Activated CD8-positive, alpha-beta memory T cell treated with anti-CD3 and anti-CD28 coated beads, Interleukin-2, amount 50 U/mL, for 24 hours (primary cell): ENCODE measurements around the gene KHSRP.

Experiments used
- DNase-seq: peaks from one replicate; pipeline ENCODE4 v3.0.0-alpha.2; 2020; ENCODE audit errors: extremely low read depth

The KHSRP gene, protein sequence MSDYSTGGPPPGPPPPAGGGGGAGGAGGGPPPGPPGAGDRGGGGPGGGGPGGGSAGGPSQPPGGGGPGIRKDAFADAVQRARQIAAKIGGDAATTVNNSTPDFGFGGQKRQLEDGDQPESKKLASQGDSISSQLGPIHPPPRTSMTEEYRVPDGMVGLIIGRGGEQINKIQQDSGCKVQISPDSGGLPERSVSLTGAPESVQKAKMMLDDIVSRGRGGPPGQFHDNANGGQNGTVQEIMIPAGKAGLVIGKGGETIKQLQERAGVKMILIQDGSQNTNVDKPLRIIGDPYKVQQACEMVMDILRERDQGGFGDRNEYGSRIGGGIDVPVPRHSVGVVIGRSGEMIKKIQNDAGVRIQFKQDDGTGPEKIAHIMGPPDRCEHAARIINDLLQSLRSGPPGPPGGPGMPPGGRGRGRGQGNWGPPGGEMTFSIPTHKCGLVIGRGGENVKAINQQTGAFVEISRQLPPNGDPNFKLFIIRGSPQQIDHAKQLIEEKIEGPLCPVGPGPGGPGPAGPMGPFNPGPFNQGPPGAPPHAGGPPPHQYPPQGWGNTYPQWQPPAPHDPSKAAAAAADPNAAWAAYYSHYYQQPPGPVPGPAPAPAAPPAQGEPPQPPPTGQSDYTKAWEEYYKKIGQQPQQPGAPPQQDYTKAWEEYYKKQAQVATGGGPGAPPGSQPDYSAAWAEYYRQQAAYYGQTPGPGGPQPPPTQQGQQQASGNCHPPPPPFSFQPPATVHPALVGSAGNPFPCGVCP

GRCh38 chr19:6424195-6424938 lies at the start of gene KHSRP:
KHSRP (minus strand) TSS chr19:6424811; CDS start chr19:6424701, 110 bp downstream.
- no peak for DNase-seq

- no peak for DNase-seq
Measured at GRCh38 chr19:6473647-6474046, 49.0 kb upstream of the KHSRP start.

DNA sequence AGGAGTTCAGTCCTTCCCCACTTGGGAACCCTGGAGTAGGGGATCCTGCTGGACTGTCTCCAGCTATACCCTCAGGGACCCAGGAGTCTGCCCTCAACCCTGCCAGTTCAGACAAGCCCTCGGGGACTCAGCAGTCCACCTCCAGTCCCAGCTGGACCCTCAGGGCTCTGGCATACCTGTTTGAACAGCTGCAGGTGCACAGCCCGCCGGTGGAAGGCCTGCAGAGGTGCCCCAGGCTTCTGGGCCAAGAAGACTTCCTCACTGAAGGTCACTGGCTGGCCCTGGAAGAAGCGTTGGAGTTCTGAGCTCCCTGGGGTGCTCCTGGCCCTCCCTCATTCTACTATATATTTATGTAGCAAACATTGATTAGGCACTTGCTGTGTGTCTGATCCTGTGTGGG lies 48.1 kb upstream of the KHSRP start:
- DNase-seq = no peak

DNA sequence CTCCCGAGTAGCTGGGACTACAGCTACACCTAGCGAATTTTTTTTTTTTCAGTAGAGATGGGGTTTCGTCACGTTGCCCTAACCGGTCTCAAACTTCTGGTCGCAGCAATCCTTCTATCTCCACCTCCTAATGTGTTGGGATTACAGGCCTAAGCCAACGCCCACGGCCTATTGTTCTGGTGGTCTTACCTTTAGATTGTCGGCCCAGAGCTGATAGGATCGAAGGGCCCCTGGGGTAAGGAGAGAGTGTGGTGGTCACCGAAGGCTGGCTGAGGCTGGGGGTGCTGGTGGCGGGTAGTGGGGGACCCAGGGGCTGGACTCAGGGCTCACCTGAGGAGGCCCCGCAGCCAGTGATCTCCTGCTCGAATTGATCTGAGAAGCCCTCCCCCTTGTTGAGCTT lies 46.5 kb upstream of the KHSRP start:
- DNase-seq = no peak

- DNase-seq = no peak
Measured at GRCh38 chr19:6470173-6470572, 45.6 kb upstream of the KHSRP start.

DNA sequence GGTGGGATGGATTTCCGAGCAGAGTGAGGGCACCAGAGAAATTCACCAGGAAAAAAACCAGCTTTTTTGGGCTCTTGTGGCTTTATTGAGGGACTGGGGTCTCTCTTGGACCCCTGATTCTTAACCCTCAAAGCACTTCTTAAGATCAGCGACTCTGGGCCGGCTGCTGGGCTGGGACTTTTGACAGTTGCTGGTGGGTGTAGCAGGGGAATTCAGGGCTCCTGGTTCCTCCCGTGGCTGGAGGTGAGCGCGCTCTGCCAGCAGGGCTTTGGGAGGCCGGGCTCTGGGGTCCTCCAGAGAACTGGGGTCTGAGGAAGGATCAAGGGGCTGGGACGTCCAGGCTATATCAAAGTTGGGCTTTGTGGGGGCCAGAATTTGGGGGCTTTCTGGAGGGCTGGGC lies 42.8 kb upstream of the KHSRP start:
- DNase-seq = no peak

DNA sequence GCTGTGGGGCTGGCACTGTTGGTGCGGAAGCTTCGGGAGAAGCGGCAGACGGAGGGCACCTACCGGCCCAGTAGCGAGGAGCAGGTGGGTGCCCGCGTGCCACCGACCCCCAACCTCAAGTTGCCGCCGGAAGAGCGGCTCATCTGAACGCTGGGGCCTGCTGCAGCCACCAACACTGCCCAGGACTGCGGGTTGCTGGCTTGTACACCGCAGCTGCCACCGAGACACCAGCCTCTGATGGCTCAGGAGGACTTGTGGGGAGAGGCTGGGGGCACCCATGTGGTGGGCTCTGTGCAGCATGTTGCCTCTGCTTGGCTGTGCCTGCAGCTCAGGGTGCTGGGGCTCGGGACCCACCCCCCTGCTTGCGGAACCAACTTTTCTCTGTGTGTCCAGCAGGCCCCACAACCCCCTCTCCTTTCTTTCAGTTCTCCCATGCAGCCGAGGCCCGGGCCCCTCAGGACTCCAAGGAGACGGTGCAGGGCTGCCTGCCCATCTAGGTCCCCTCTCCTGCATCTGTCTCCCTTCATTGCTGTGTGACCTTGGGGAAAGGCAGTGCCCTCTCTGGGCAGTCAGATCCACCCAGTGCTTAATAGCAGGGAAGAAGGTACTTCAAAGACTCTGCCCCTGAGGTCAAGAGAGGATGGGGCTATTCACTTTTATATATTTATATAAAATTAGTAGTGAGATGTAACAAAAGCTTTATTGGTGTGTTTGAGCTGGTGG lies 42.1 kb upstream of the KHSRP start:
- DNase-seq = no peak

DNA sequence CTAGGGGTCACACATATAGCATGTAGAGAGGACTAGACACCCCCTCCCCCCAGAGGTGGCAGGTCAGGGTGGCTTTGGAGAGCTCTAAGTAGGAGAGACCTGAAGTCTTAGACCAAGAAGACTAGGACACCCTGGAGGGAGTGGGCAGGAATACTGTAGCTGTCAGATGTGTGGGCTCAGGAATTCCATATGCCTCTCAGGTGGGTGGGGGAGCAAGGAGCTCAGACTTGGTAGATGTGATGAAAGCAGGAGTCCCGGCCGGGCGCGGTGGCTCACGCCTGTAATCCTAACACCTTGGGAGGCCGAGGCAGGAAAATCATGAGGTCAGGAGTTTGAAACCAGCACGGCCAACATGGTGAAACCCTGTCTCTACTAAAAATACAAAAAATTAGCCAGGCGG lies 41.1 kb upstream of the KHSRP start:
- no peak for DNase-seq

DNA sequence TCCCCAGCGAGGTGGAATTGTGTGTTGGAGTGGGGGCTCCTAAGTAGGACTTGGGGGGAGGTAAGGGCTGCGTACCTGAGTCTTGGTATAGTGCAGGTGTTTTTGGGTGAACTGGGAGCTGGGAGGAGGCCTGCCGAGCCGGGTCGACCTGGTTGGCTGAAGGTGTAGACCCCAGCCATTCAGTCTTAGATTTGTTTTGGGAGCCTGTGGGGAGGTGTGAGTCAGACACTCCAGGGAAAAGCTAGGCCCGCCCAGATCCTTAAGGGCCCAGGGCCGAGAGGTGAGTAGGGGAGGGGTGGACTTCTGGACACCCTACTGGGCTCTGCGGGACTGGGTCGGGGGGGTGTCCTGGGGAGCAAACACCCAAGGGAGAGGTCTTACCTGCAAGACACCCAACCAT lies 40.4 kb upstream of the KHSRP start:
- DNase-seq = no peak

DNA sequence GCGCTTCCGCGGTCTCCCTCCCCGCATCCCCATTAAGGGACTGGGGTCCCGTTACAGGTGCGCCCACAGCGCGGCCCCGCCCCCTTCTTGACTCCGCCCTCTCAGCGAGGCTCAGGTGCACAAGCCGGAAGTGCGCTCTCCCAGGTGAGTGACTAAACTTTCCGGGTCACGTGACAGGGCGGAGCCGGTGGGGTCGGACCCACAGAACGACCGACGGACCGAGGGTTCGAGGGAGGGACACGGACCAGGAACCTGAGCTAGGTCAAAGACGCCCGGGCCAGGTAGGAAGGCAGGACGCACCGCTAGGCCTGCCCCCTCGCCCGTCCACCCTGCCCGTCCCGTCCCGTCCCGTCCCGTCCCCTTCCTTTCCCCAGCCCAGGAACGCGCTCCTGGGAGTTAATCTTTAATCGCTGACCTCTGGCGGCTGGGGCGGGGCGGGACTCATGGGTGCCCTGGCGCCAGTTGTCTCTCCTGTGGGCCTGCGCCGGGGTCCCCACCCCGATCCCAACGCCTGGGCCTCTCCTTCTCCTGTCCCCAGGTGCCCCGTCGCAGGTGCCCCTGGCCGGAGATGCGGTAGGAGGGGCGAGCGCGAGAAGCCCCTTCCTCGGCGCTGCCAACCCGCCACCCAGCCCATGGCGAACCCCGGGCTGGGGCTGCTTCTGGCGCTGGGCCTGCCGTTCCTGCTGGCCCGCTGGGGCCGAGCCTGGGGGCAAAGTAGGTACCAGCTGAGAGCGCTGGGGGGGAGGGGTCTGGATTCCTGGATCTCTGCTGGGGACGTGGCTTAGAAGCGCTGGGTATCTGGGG lies 39.7 kb upstream of the KHSRP start, which contains the start of gene CRB3:
TSS of gene CRB3 (plus strand) at position 202 of the 804 bp plus-strand sequence. CDS start at position 633, 431 bp downstream.
- DNase-seq = no peak

GRCh38 chr19:6460099-6460884 lies 35.7 kb upstream of the KHSRP start:
- peak; percentile 94 for DNase-seq

- no peak for DNase-seq
Measured at GRCh38 chr19:6459262-6460098, 34.9 kb upstream of the KHSRP start, which contains the start of gene SLC25A23. SLC25A23 (minus strand) TSS chr19:6459792; CDS start chr19:6459628, 164 bp downstream.

- DNase-seq = no peak
Measured at GRCh38 chr19:6458695-6459261, 34.2 kb upstream of the KHSRP start.

DNA sequence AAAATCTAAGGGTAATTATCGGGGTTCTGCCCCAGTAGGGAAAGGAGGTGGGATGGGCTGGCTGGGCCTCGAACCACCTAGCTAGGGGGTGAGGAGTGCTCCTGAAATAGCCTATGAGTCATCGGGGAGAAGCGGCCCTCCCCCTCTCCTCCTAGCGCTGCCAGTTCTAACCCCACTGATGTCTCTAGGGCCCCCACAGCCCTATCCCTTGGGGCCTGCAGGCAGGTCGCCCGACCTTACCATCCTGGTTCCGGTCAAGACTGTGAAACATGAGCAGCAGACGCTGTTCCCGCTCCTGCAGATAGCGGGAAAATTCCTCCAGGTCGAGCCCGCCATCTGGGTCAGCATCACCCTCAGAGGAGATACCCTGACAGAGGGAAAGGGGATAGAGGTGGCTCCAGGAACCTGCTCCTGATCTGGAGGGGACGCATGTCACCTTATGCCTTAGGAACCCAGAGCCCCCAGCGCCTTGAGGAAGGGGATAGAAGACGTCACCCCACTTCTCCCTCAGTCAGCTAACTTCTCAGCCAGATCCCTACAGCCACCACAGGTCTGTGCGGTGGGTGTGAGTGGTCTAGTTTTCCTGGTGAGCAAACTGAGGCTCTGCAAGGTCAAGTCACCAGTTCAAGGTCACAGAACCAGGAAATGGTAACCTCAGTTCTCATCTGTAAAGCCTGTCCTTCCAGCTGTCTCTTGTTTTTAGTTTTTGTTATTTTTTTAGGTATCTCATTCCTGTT lies 33.5 kb upstream of the KHSRP start:
- no peak for DNase-seq

DNA sequence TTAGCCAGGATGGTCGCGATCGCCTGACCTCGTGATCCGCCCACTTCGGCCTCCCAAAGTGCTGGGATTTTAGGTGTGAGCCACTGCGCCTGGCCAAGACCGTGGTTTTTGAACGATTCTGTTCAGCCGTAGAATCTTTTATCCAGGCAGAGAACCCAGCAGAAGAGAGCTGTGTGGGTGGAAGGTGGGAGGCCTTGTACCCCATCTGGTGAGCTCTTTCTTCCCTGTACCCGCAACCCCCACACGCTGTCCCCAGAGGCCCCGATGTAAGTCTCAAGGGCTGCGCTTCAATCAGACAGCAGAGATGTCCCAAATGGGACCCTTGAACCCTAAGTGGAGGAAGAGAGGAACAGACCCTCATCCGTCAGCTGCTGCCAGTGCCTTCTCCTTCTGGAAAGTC lies 31.3 kb upstream of the KHSRP start:
- DNase-seq = no peak

GRCh38 chr19:6453951-6454565 lies 29.4 kb upstream of the KHSRP start:
- no peak for DNase-seq

DNA sequence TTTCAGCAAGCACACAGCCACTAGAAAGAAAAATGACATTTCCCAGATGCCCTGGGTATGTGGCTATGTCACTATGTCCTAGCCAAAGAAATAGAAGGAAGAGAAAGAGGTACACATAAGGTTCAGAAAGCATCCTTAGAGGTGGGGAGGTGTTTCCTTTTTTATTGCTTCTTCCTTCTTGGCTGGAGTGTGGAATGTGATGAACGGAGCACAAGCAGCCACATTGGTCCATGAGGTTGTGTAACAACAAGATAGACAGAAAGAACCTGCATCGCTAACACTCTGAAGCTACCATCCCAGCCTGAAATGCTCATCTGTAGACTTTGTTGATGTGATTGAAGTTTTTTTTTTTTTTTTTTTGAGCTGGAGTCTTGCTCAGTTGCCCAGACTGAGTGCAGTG lies 28.3 kb upstream of the KHSRP start:
- DNase-seq = no peak

- no peak for DNase-seq
Measured at GRCh38 chr19:6452223-6452614, 27.6 kb upstream of the KHSRP start.
